GM19397 (cell line): ENCODE results near the gene SYS1.

Experiments
- ATAC-seq: cut with Tn5 transposase; IDR thresholded peaks from one replicate; pipeline ENCODE4 v1.9.1; 2021; ENCODE audit warnings: mild to moderate bottlenecking, moderate library complexity; ENCODE audit not compliant: unreplicated experiment

The SYS1 gene

GRCh38 chr20:45354423-45355208 is 8.3 kb upstream of the SYS1 start:
- no peak for ATAC-seq

DNA sequence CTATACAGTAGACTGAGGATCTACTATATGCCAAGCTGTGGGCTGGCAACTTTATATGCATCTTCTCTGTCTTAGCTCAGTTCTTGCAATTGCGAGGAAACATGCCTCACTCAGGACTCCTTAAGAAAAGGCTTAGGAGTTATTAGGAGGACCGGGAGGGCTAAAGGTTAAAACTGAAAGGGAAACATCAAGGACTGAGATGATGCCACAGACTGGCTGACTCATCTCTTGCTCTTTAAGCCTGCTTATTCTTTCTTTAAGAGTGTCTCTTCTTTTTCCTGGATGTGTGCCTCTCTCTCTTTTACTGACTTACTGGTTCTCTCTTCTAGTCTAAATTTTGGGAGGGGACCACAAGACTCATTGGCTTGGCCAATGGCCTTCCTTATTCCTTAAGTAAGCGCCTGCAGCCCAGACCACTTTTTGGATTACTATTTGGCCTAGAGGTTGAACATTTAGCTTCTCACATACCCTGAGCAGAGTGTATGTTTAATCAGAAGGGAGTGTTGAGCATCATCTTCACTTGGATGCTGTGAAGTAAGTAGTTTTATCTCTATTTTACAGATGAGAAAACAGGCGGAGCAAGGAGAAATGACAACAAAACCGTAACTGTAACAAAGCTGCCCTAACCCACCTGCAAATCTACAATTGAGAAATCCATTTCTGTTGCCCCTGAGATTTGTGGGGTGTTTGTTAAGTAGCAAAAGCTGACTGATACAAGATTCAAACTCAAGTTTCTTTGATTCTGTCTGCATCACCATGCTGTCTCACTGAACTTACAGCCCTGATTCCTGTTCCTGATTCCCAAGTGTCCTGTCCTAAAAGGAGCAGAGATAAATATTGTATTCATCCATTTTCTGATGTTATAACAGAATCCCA is 7.5 kb upstream of the SYS1 start:
- no peak for ATAC-seq

GRCh38 chr20:45358282-45359068 is 4.5 kb upstream of the SYS1 start:
- no peak for ATAC-seq

- no peak for ATAC-seq
Measured at GRCh38 chr20:45359069-45359405, 3.9 kb upstream of the SYS1 start.

DNA sequence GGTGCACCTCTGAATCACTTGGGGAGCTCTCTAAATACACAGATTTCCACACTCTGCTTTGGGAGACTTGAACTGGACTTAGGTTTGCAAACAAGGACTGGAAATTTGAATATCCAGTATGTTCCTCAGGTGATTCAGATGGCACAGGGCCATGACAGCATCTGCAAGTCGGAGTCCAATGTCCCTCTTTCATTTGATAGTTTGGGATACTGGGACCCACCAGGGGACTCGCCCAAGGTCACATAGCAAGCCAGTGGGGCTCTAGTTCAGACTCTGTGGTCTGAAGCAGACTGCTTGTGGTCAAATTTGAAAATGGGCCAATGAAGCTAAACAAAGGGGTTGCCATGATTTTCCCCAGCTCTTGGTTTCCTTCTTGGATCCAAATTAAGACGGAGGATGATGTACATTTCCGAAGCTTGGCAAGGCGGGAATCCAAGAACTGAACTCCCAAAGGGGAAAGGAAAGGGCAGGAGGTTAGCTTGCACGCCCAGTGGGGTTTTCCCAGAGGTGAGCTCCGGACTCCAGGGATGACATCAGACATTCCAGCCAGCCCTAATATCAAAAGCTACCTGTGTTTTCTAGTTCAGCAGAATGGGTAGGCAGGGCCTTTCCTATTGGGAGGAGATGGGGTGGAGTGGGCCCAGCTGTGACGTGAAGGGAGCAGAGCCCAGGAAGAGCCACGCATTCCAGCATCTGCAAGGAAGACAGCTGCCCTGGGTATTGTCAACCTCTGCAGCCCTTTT is 3.4 kb upstream of the SYS1 start:
- ATAC-seq: no peak

GRCh38 chr20:45361793-45362192 is 1.2 kb upstream of the SYS1 start:
- ATAC-seq: no peak

- no peak for ATAC-seq
Measured at GRCh38 chr20:45363611-45364492, 896 bp downstream of the SYS1 start.

GRCh38 chr20:45365444-45365970 is 2.6 kb downstream of the SYS1 start:
- no peak for ATAC-seq

- no peak for ATAC-seq
Measured at GRCh38 chr20:45366192-45366591, 3.2 kb downstream of the SYS1 start.

- ATAC-seq: no peak
Measured at GRCh38 chr20:45366631-45367030, 3.7 kb downstream of the SYS1 start.

DNA sequence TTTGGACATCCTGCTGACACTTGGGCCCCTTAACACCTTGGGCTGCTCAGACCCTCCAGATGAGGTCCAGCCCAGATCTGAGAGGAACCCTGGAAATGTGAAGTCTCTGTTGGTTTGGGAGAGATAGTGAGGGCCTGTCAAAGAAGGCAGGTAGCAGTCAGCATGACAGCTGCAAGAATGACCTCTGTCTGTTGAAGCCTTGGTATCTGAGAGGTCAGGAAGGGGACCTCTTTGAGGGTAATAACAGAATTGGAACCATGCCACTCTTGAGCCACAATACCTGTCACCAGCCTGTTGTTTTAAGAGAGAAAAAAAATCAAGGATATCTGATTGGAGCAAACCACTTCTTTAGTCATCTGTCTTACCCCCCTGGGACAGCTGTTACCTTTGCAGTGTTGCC is 4.2 kb downstream of the SYS1 start:
- no peak for ATAC-seq

DNA sequence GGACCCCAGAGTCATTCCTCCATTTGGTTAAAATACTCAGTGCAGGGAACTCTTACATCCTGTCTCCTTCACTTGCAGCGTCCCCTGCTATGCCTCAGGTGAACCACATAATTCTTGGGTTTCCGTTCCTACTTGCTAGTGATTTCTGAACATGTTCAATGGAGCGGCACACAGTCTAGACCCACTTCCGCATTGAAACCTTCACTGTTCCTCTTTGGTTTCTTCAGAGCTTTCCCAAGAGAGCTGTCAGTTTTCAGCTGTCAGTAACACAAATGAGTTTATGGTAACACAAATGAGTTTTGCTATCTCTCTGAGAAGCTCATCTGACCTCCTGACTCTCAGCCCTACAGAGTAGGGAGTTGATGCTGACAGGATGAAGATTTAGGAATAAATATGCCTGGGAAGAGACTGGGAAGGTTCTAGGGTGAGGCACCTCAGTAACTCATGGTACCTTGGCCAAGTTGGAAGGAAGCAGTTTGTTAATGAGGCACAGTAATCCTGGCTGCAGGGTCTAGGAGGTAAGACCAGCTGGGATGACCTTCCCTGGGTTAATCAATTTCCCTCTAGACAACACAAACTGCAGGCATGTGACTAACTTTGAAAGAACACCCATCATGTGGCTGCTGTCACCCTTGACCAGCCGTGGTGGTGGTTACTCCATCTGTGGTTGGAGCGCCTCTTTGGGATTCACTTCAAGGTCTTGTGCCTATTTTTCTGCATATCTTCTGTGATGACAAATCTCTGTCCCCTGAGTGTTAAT is 5.4 kb downstream of the SYS1 start:
- ATAC-seq: peak; percentile 81

DNA sequence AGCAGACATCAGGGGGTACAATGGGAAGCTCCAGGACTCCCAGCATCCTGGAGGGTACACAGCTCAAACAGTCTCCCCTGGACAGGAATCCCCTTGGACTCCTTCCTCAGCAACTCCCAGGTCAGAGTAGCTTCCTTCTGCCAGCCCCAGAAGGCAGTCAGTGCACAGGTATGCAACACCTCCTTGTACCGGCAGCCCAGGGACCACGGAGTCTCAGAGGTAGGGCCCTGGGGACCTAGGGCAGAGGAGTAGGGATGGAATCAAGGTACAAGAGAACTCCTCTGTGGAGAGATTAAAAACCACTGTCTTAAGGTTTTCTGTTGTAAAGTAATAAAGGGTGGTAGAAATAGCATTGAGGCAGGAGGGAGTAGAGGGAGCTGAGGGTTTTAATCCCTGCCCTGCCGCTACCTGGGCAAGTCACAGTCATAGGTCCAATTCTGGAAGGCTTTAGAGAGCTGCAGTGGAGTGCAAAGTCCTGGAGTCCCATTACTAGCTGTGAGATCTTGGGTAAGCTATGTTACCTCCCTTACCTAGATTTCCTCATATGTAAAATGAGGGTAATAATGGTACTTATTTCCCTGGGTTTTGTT is 7.7 kb downstream of the SYS1 start:
- no peak for ATAC-seq

DNA sequence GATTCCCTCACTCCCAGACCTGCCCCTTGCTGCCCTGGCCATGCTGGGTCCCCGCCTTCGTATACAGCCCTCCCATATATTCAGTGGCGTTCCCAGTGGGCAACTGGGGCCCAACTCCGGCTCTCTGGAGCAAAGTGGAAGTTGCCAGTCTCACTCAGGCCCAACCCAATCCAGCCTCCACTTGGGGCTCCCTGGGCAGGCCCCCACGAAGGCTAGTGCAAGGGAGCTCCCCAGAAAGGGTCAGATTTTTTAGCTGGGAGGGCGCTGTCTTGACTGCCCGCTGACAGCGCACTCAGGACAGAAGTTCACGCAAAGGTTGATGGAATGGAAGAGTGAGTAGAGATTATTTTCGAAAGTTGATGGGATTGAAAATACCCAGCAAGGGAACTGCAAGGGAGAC is 9.3 kb downstream of the SYS1 start:
- ATAC-seq: no peak

GRCh38 chr20:45372646-45373352 is 9.8 kb downstream of the SYS1 start:
- no peak for ATAC-seq

DNA sequence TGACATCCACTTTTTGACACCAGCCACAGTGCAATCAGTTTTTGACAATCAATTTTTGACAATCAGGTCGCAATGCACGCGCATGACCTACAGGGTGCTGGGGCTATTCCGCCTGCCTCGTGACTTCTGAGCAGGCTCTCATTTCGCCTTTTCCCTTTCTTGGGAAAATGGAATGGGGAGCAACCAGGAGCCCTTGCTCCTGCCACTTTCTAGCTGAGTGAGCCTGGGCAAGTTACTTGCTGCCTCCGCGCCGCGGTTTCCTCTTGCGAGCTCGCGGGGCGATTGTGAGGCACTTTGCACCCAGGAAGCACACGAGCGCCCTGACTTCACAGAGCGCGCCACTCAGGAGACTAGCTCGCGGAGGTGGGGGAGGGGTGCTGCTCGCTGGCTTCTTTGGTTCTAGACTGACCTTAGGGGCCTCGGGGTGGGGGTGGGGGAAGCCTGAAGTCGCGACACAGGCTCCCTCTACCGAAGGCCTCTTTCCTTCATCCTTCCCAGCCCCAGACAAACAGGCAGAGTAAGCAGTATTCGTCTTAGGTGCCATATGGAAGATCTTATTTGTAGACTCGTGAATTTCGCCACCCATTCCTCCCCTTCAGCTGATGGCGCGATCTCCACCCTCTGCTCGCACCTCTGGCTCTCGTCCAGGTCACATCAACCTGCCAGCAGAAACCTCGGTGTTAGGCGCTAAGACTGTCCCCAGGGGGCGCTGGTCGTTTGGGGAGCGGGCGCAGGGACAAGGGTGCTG is 10.6 kb downstream of the SYS1 start:
- ATAC-seq: peak; percentile 66

- no peak for ATAC-seq
Measured at GRCh38 chr20:45374101-45374467, 11.1 kb downstream of the SYS1 start.
